Neuronal stem cell (in vitro differentiated cells): ENCODE data around the gene C10orf105.

Experiments
- DNase-seq: peaks from one replicate; pipeline ENCODE4 v3.0.0-alpha.2; 2013; ENCODE audit warnings: low spot score
- H2AFZ ChIP-seq: one replicate; pipeline ENCODE4 v1.6.1; 2013; ENCODE audit warnings: mild to moderate bottlenecking, low read length, inconsistent platforms
- H2AK5ac ChIP-seq: 2 replicates; pipeline ENCODE4 v1.6.1; 2013; ENCODE audit warnings: low read depth, mild to moderate bottlenecking, inconsistent platforms, low read length, moderate library complexity, mixed read lengths
- H2BK120ac ChIP-seq: 2 replicates; pipeline ENCODE4 v1.6.1; 2013; ENCODE audit warnings: low read depth, mild to moderate bottlenecking, inconsistent platforms, low read length, moderate library complexity, mixed read lengths
- H2BK12ac ChIP-seq: one replicate; pipeline ENCODE4 v1.6.1; 2013; ENCODE audit warnings: low read length, inconsistent platforms
- H2BK15ac ChIP-seq: 2 replicates; pipeline ENCODE4 v1.6.1; 2013; ENCODE audit warnings: mild to moderate bottlenecking, low read length, inconsistent platforms, mixed read lengths
- H2BK5ac ChIP-seq: one replicate; pipeline ENCODE4 v1.6.1; 2013; ENCODE audit warnings: inconsistent platforms, mild to moderate bottlenecking, low read length, moderate library complexity
- H3K14ac ChIP-seq: one replicate; pipeline ENCODE4 v1.6.1; 2013; ENCODE audit warnings: low read length, inconsistent platforms
- H3K18ac ChIP-seq: 2 replicates; pipeline ENCODE4 v1.6.1; 2013; ENCODE audit warnings: low read length, inconsistent platforms
- H3K23ac ChIP-seq: 2 replicates; pipeline ENCODE4 v1.6.1; 2013; ENCODE audit warnings: low read depth, mild to moderate bottlenecking, mixed read lengths, low read length, inconsistent platforms; ENCODE audit not compliant: poor library complexity
- H3K27ac ChIP-seq: replicated peaks from 3 replicates; pipeline ENCODE4 v1.5.1; 2013; ENCODE audit warnings: low read length, inconsistent platforms
- H3K27me3 ChIP-seq, 3 experiments: 2 replicates each; pipeline ENCODE4 v1.6.1; 2013; ENCODE audit warnings: low read length in 3 of 3, mild to moderate bottlenecking in 2 of 3, inconsistent platforms in 1 of 3, low read depth in 1 of 3, mixed read lengths in 1 of 3, moderate library complexity in 1 of 3; ENCODE audit not compliant: control insufficient read depth in 3 of 3, insufficient read depth in 3 of 3
- H3K36me3 ChIP-seq, 2 donors: replicated peaks in 1 of 2; 2 replicates each; pipeline ENCODE4 v1.6.1; 2013; ENCODE audit warnings: low read length in 2 of 2; ENCODE audit not compliant: control insufficient read depth in 2 of 2, insufficient read depth in 2 of 2
- H3K4ac ChIP-seq: 2 replicates; pipeline ENCODE4 v1.6.1; 2013; ENCODE audit warnings: inconsistent platforms, mild to moderate bottlenecking, low read length, moderate library complexity
- H3K4me1 ChIP-seq, 2 donors: 1 replicate in 1 of 2; 2 replicates in 1 of 2; pipeline ENCODE4 v1.6.1; 2013; ENCODE audit warnings: low read length in 2 of 2, low read depth in 1 of 2; ENCODE audit not compliant: control insufficient read depth in 2 of 2, insufficient read depth in 1 of 2
- H3K4me2 ChIP-seq: one replicate; pipeline ENCODE4 v1.6.1; 2013; ENCODE audit warnings: mild to moderate bottlenecking, low read length, inconsistent platforms; ENCODE audit not compliant: insufficient read depth, poor library complexity, severe bottlenecking
- H3K4me3 ChIP-seq, 2 donors: 2 replicates each; pipeline ENCODE4 v1.5.1; 2013; ENCODE audit warnings: low read length in 2 of 2, mild to moderate bottlenecking in 2 of 2, inconsistent platforms in 1 of 2, moderate library complexity in 1 of 2
- H3K79me1 ChIP-seq: one replicate; pipeline ENCODE4 v1.6.1; 2013; ENCODE audit warnings: low read depth, mild to moderate bottlenecking, inconsistent platforms, low read length, moderate library complexity
- H3K9ac ChIP-seq: one replicate; pipeline ENCODE4 v1.6.1; 2013; ENCODE audit warnings: mild to moderate bottlenecking, low read depth, low read length, inconsistent platforms; ENCODE audit not compliant: poor library complexity
- H3K9me3 ChIP-seq, 2 donors: replicated peaks in 1 of 2; 2 replicates each; pipeline versions ENCODE3 to v1.6.1; 2013; ENCODE audit warnings: low read length in 2 of 2, mild to moderate bottlenecking in 2 of 2, inconsistent platforms in 1 of 2, low read depth in 1 of 2, mixed read lengths in 1 of 2, moderate library complexity in 1 of 2; ENCODE audit not compliant: control insufficient read depth in 2 of 2, insufficient read depth in 1 of 2
- H4K8ac ChIP-seq: one replicate; pipeline ENCODE4 v1.6.1; 2013; ENCODE audit warnings: low read depth, mild to moderate bottlenecking, inconsistent platforms, low read length, moderate library complexity
- H4K91ac ChIP-seq: one replicate; pipeline ENCODE4 v1.6.1; 2013; ENCODE audit warnings: low read length, low read depth, mild to moderate bottlenecking, inconsistent platforms; ENCODE audit not compliant: poor library complexity
- WGBS, 2 donors: extraction: QIAGEN DNeasy Blood & Tissue Kit; methylation state at CpG; one replicate each; pipeline ENCODE4 v1.1.7; 2013; ENCODE audit warnings: missing lambda C conversion rate in 2 of 2, mixed read lengths in 1 of 2; ENCODE audit not compliant: insufficient read length in 2 of 2, insufficient replicate concordance in 1 of 2; ENCODE audit errors: extremely low coverage in 2 of 2; 5-methylcytosine and 5-hydroxymethylcytosine counted together

Gene C10orf105

DNA sequence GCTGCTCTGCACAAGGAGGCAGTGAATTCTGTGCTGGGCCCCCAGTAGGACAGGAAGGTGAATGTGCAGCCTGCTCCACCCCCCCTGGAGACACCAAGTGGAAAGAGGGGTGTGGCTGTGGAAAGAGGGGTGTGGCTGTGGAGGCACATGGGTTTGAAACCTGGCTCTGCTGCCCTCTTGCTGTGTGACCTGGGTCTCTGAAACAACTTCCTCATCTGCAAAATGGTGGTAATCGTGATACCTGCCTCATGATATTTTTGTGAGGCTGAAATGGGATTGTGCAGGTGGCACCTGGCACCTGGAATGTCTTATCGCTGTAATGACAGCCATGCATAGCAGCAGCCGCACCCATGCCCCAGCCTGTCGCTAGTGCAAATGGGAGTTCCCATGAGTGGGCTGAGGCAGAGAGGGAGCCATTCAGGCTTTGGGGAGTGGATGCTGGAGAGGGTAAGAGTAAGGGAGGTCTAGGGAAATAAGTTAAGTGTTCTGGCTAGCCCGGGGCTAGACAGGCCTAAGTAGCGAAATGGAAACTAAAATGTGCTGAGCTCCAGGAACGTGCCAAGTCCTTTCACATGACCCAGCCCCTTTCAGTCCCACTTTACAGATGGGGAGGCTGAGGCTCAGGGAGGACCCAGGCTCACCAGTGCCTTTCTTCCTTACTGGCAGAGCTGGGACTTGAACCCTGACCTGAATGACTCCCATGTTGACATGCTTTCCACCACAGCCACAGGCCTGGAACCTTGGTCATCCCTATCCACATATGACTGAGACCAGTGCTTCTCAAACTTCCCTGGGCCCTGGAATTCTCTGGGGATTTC, 35.0 kb downstream of the C10orf105 start:
- Histone ChIP-seq H3K79me1 (no peaks in the 10 kb centered on the region), H2AFZ (no peak overlapping the region), H3K4me3 (no peak overlapping the region), H3K27me3 (no peaks in the 10 kb centered on the region), H2AK5ac (no peak overlapping the region), H3K23ac (no peak overlapping the region), H4K8ac (no peak overlapping the region), H3K18ac (no peak overlapping the region), H4K91ac (no peak overlapping the region), H3K4me2 (no peak overlapping the region), H3K27ac (no peak overlapping the region), H2BK120ac (no peak overlapping the region), H3K36me3 (no peaks in the 10 kb centered on the region), H3K14ac (no peak overlapping the region), H3K9me3 (no peaks in the 10 kb centered on the region), H3K4me1 (peaks cover 0 to 13% of the 10 kb centered on the region in 2 donors), H3K9ac (no peak overlapping the region), H2BK5ac (no peak overlapping the region), H2BK12ac (no peak overlapping the region), H2BK15ac (no peak overlapping the region), H3K4ac (no peak overlapping the region)
- no peak for DNase-seq
- no CpG with 5 or more reads among the region's 7 CpGs for WGBS, 2 donors

DNA sequence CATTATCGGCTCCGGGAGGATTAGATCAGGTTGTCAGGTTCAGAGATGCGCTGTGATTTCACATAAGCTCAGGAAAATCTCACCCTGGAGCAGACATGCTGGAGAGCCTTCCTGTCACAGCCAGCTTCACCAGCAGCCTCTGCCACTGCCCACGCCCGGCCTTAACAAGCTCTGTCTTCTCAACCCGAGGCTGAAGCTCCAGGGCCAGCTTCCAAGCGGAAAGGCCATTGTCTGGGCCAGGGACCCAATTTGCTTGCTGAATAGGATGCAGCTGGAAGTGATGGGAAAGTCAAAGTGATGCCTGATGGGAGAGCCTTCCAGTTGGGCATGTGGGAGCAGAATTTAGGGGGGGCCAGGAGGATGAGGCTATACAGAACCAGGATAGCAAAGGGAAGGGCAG, 36.3 kb downstream of the C10orf105 start:
- no peak overlapping the region for H2BK15ac ChIP-seq
- H3K9me3 ChIP-seq: no peaks in the 10 kb centered on the region
- no peak overlapping the region for H3K9ac ChIP-seq
- H4K8ac ChIP-seq: no peak overlapping the region
- no peak overlapping the region for H3K14ac ChIP-seq
- no peak overlapping the region for H3K4me2 ChIP-seq
- no peak overlapping the region for H4K91ac ChIP-seq
- no peak overlapping the region for H2AFZ ChIP-seq
- peak overlapping the region; percentile 25 for H2AK5ac ChIP-seq
- no peaks in the 10 kb centered on the region for H3K36me3 ChIP-seq
- no peak overlapping the region for H3K27ac ChIP-seq
- peaks cover 0 to 16% of the 10 kb centered on the region in 2 donors for H3K4me1 ChIP-seq
- no peaks in the 10 kb centered on the region for H3K27me3 ChIP-seq
- no peak overlapping the region for H3K23ac ChIP-seq
- H3K79me1 ChIP-seq: no peaks in the 10 kb centered on the region
- DNase-seq: no peak
- no peak overlapping the region for H3K4ac ChIP-seq
- peak overlapping the region; percentile 65 for H3K18ac ChIP-seq
- H2BK12ac ChIP-seq: no peak overlapping the region
- H3K4me3 ChIP-seq: no peak overlapping the region
- H2BK120ac ChIP-seq: no peak overlapping the region
- no peak overlapping the region for H2BK5ac ChIP-seq
- WGBS, 2 donors: no CpG with 5 or more reads among the region's 7 CpGs

DNA sequence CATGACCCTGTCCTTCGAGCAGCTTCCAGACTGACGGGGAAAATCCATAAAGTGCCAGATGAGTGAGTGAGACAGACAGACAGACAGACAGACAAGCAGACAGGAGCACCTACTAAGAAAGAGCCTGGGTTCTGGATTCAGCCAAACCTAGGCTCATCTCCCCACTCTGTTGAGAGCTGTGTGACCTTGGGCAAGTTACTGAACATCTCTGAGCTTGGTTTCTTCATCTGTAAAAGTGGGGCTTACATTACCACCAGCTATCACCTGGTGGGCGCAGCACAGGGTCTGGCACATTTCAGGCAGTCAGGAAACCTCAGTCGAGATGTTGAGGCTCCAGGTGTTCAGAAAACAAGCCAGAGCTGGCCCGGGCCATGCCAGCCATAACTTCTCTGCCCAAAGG, 37.6 kb downstream of the C10orf105 start:
- H2BK15ac ChIP-seq: no peak overlapping the region
- no peak overlapping the region for H2AFZ ChIP-seq
- no peak overlapping the region for H3K14ac ChIP-seq
- no peaks in the 10 kb centered on the region for H3K9me3 ChIP-seq
- H3K23ac ChIP-seq: peak overlapping the region; percentile 6
- no peak overlapping the region for H3K18ac ChIP-seq
- no peaks in the 10 kb centered on the region for H3K36me3 ChIP-seq
- H3K4ac ChIP-seq: no peak overlapping the region
- no peak overlapping the region for H3K4me3 ChIP-seq
- no peak overlapping the region for H2BK5ac ChIP-seq
- WGBS, 2 donors: no CpG with 5 or more reads among the region's 5 CpGs
- no peak for DNase-seq
- no peak overlapping the region for H4K8ac ChIP-seq
- H3K79me1 ChIP-seq: no peaks in the 10 kb centered on the region
- no peak overlapping the region for H3K9ac ChIP-seq
- no peak overlapping the region for H4K91ac ChIP-seq
- H3K4me2 ChIP-seq: no peak overlapping the region
- no peak overlapping the region for H2BK12ac ChIP-seq
- no peak overlapping the region for H2BK120ac ChIP-seq
- H3K4me1 ChIP-seq: peaks cover 0 to 16% of the 10 kb centered on the region in 2 donors
- no peak overlapping the region for H3K27ac ChIP-seq
- peak overlapping the region; percentile 86 for H2AK5ac ChIP-seq
- H3K27me3 ChIP-seq: peaks cover 0 to 8% (median 0%) of the 10 kb centered on the region in 3 experiments

DNA sequence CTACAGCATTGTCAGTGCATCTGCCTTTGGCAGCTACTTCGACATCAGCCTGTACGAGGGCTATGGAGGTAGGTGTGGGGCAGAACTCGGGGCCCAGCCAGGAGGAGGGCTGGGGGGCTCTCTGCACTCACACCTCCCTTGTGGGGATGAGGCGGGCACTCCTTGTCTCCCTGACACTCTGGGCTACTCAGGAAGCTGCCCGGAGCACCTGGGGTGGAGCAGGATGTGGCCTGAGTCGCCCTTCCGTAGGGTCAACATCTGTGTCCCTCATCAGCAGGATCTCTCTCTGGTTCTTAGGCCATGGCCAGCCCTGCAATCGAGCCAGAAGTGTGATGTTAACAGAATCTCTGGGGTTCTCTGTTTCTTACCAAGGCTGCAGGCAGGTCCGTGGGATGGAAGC, 40.2 kb downstream of the C10orf105 start:
- peak overlapping the region; percentile 84 for H3K18ac ChIP-seq
- H3K27me3 ChIP-seq: peaks cover 0 to 8% (median 0%) of the 10 kb centered on the region in 3 experiments
- H3K9ac ChIP-seq: peak overlapping the region; percentile 50
- no peak overlapping the region for H3K27ac ChIP-seq
- peaks cover 0 to 3% of the 10 kb centered on the region in 2 donors for H3K4me1 ChIP-seq
- H2BK120ac ChIP-seq: no peak overlapping the region
- no peaks in the 10 kb centered on the region for H3K9me3 ChIP-seq
- no peak overlapping the region for H3K4ac ChIP-seq
- no peak overlapping the region for H2BK15ac ChIP-seq
- no peak overlapping the region for H4K91ac ChIP-seq
- H2BK5ac ChIP-seq: no peak overlapping the region
- H3K4me3 ChIP-seq: no peak overlapping the region
- no peak overlapping the region for H3K14ac ChIP-seq
- peak overlapping the region; percentile 86 for H2AK5ac ChIP-seq
- H3K23ac ChIP-seq: no peak overlapping the region
- H3K79me1 ChIP-seq: no peaks in the 10 kb centered on the region
- no CpG with 5 or more reads among the region's 9 CpGs for WGBS, 2 donors
- no peaks in the 10 kb centered on the region for H3K36me3 ChIP-seq
- H4K8ac ChIP-seq: no peak overlapping the region
- DNase-seq: no peak
- H3K4me2 ChIP-seq: no peak overlapping the region
- no peak overlapping the region for H2AFZ ChIP-seq
- peak overlapping the region; percentile 88 for H2BK12ac ChIP-seq
